Liver (tissue), 3 donors: Measurements from ENCODE around the gene RASL11A.

ENCODE experiments used
- CTCF ChIP-seq: fragments of 150-350 bp; IDR thresholded peaks from 2 replicates; pipeline ENCODE4 v1.5.1; 2017; ENCODE audit warnings: improper control_type of control experiment, low read depth, low read length; ENCODE audit not compliant: missing input control
- FOXA1 ChIP-seq: IDR thresholded peaks from 2 replicates; pipeline ENCODE4 v1.6.1; 2016; ENCODE audit warnings: antibody characterized with exemption
- GABPA ChIP-seq, 2 donors: IDR thresholded peaks in 1 of 2; conservative IDR thresholded peaks in 1 of 2; 2 replicates each; pipeline ENCODE4 v1.6.1; 2016; ENCODE audit warnings: antibody characterized with exemption in 2 of 2, mild to moderate bottlenecking in 1 of 2, moderate library complexity in 1 of 2
- HNF4A ChIP-seq, 2 donors: conservative IDR thresholded peaks; 2 replicates each; pipeline ENCODE4 v1.6.1; 2016; ENCODE audit warnings: antibody characterized with exemption in 2 of 2, mild to moderate bottlenecking in 2 of 2
- JUND ChIP-seq, 2 donors: IDR thresholded peaks; 2 replicates each; pipeline ENCODE4 v1.6.1; 2016; ENCODE audit warnings: antibody characterized with exemption in 2 of 2
- TAF1 ChIP-seq: conservative IDR thresholded peaks from 2 replicates; pipeline ENCODE4 v1.6.1; 2016; ENCODE audit warnings: antibody characterized with exemption, mild to moderate bottlenecking
- donor health status: healthy.
- donor health status: healthy.

GRCh38 chr13:27245610-27246009 is 25.0 kb upstream of the RASL11A start:
- TF ChIP-seq CTCF (no peak), JUND (IDR thresholded peaks at IDR 0.05) (no peak), FOXA1 (no peak), TAF1 (no peak), GABPA (IDR thresholded peaks at IDR 0.05 in 1 of 2, conservative IDR thresholded peaks at IDR 0.05 in 1 of 2) (no peak), HNF4A (conservative IDR thresholded peaks at IDR 0.05) (no peak)
